Tongue (tissue), 2 donors: ENCODE measurements around the gene TMEM17. TPM values are rescaled to one million over a fixed set of nuclear protein-coding genes. Genes with fewer than 3 reads are reported as not detected.
"Not testable (repeated sequence)": the region's sequence is repeated elsewhere in the genome, so short reads cannot be mapped to it uniquely, and the experiment has no call there.

Experiments used
- DNase-seq: peaks from one replicate; pipeline ENCODE4 v3.0.0-alpha.2; 2015
- total RNA-seq: library from RNA; depleted of rRNA; stranded (reverse); fragments of >200 nt; gene quantifications from one replicate; pipeline ENCODE4 v1.2.3, GENCODE V29; 2014

The TMEM17 gene, protein sequence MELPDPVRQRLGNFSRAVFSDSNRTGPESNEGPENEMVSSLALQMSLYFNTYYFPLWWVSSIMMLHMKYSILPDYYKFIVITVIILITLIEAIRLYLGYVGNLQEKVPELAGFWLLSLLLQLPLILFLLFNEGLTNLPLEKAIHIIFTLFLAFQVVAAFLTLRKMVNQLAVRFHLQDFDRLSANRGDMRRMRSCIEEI
- 1.8 TPM for total RNA-seq

DNA sequence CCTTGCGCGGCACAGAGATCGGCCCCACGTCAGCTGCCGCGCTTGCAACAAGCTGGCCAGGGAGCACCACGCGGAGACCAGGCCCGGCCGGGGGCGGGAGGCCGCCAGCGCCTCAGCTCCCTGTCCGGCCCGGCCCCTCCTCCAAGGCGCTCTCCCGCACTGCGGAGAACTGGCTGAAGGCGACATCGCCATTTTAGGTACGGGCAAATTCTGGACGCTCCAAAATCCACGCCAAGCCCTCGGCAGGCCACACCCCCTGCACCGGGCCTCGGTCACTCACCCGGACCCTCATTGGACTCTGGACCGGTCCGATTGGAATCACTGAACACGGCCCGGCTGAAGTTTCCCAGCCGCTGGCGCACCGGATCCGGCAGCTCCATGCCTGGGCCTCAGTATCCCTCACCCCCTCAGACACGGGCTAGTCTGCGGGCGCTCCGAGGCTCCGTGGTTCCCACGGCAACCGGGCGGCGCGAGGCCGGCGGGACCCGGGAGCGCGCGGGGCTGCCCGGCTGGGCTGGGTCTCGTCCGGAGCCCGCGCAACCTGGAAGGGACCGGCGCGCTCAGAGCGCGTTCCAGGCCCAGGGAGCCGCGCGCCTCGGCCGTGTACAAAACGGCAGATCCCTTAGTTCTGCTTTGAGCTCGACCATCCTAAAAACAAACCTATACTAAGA, at the start of gene TMEM17:
TMEM17 (minus strand) TSS at position 446 of the 671 bp plus-strand sequence; CDS start at position 380, 66 bp downstream.
- peak; percentile 97 for DNase-seq

DNA sequence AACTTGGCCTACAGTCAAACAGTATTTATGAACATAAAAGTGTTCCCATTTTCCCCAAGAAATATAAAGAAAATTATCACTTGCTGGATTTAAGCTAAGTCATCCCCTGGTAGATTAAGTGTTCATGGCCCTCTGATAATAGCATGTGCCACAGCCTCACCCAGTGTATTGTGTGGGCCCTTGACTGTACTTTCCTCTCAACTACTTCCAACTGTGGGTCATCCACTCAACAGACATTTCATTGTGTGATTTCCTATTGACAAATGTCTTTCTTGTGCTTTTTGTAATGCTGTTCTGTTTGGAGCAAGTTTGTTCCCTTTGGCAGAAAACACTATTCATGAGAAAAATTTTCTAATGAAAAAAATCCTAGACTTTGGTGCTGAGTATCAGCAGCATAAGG, 48.4 kb upstream of the TMEM17 start:
- DNase-seq, result no peak

DNA sequence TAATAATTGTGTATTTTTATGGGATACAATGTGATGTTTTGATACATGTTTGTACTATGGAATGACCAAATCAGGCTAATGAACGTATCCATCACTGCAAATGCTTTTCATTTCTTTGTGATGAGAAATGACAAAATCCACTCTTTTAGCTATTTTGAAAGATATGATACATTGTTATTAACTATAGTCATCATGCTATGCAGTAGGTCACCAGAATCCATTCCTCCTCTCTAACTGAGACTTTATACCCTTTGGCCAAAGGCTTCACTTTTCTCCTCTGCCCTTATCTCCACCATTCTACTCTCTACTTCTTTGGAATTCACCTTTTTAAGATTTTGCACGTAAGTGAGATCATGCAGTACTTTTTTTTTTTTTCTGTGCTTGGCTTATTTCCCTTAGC, 44.5 kb upstream of the TMEM17 start:
- no peak for DNase-seq

DNA sequence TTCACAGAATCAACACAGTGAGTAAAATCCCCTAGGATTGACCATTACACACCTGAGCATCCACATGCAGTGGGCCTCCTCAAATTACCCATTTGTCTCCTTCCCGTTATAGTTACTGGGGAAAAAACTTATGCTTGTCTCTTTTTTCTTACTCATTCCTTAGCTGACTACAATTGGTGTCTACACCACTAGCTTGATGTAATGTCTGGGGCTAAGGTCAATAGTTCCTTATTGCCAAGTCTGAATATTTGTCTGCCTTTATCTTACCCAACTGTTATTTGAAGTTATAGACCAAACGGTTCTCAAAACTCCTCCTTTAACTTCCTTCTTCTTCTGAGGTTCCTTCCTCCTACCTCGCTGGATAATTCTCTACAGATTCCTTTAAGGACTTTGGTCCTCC, 41.9 kb upstream of the TMEM17 start:
- no peak for DNase-seq

DNA sequence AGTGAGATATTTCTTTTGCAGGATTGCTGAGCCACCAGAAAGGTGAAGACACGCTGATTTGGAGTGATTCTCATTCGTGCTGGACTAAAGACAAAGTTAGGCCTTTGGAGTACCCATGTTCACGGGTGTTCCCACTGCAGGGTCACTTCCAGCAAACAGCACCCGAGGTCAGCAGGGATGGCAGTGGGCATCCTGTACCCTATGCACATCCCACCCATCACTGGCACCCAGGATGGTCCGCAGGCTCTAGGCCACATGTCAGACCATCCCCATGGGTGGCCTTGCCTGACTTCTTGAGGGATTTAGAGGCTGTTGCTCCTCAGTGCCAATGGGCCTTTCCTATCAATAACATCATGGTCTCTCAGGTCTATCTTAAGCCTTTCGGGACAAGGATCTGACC, 39.3 kb upstream of the TMEM17 start:
- DNase-seq, result no peak

DNA sequence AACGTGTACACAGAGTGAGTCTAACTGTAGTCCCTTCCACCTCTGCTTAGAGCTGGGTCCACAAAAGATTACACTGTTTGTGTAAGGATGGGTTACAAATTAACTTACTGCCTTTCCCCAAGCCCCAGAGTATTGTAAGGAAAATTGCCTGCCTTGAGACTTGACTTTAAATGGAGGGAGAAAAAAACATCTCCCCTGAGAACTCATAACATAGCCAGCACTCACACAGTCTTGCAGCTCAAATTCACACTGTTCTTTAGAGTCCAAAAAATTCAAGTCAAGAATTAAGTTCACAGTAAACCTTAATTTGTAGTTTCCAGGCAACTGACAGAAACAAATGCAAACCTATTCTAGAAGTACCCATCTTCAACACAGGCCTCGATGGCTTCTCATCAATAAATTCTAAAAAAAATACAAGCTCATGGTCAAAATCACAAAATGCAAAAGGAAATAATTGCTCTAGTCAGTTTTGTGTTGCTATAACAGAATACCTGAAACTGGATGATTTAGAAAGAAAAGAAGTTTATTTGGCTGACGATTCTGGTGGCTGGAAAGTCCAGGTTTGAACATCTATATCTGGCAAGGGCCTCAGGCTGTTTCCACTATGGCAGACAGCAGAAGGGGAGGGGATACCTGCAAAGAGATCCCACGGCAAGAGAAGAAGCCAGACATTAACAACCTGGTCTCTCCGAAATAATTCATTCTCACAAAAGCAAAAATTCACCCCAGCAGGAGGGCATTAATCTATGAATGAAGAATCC, 34.6 kb upstream of the TMEM17 start:
- peak; percentile 46 for DNase-seq

DNA sequence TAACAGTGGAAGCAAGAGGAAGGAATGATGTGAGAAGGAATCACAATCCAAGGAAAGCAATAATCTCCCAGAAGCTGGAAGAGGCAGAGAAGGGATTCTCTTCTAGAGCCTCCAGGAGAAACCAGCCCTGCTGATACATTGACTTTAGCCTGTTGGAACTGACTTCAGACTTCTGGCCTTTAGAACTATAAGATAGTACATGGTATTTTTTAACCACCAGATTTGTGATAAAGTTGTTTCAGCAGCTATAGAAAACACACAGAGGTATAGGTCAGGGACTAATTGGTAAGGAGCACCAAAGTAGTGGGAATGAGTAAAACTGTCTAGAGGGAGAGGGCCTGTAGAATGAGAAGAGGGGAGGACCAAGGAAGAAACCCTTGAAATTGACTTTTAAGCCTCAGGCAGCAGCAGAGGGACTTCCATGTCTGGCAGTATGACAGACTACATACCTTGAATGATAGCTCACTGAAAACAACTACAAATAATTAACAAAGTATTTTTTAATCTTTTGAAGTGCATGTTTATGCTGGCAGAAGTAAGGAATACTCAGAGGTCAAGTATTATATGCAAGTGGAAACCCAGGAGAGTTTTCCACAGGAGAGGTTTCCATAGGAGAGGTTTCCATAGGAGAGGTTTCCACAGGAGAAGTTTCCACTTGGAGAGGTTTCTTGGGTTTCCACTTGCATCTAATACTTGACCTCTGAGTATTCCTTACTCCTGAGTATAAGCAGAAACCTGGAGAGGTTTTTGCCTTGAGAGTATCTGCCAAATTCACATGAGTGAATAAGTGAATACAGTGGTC, 33.8 kb upstream of the TMEM17 start:
- peak; percentile 9 for DNase-seq

DNA sequence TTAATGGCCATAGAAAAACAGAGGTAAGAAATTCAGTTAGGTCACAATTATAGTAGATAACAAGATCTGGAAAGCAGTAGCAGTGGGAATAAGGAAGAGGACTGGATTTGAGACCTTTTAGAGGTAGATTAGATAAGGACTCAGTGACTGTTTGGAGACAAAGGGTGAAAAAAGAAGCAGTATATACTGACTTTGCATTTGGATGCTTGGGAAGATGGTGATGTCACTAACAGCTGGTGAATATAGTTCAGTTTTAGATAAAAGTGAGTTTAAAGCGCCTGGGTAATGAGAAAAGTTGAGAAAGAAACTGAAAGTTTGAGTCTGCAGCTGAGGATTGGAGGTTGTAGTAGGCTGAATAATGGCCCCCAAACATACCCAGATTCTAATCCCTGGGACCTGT, 32.8 kb upstream of the TMEM17 start:
- no peak for DNase-seq

DNA sequence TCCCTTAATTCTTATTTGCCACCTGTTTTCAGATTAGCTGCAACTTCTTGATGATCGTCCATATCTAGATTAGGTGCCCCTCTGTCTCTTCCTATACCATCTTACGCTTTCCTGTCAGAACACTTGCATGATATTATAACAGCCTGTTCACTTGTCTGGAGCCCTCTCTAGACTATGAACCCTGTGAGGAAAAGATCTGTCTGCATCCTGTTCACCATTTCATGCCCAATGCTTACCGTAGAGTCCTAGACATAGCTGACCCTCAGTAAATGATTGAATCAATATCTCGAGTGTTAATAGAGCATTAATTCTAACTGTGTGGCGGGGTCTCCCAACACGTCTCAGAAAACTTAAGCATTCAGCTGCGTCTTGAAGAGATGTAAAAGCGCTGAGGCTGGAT, 31.8 kb upstream of the TMEM17 start:
- DNase-seq, result no peak

DNA sequence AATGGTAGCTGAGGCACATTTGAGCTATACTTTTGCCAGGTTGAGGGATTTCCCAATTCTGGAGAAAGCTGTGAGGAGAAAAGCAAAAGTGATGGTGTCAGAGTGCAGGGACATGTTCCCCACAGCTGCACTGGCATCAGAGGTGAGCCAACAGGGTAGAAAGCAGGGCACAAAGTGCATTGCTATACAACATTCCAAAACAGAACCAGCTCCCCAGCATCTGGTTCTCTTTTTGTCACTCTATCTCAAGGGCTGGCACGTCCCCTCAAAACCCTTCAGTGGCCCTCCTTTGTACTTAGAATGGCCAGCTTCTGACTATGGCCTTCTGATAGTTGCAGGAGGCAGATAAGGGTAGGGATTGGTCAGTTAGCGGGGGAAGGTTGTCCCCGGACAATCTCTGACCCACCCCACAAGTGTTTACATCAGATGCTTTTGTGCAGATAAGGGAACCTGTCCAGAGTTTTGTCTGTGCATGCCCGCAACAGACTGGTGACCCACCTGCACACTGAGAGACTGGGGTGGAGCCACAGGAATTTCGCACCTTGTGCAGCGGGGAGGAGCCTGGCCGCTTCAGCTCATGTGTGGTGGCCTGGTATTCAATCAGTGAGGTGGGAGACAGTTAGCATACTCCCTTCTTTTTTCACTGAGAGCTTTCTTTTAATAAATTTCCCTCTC, 31.0 kb upstream of the TMEM17 start:
- no peak for DNase-seq

DNA sequence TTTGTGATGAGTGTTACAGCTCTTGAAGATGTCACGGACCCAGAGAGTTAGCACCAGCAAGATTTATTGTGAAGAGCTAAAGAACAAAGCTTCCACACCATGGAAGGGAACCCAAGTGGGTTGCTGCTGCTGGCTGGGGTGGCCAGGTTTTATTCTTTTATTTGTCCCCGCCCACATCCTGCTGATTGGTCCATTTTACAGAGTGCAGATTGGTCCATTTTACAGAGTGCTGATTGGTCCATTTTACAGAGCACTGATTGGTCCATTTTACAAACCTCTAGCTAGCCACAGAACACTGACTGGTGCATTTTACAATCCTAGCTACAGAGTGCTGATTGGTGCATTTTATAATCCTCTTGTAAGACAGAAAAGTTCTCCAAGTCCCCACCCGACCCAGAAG, 29.5 kb upstream of the TMEM17 start:
- DNase-seq, result not testable (repeated sequence)

DNA sequence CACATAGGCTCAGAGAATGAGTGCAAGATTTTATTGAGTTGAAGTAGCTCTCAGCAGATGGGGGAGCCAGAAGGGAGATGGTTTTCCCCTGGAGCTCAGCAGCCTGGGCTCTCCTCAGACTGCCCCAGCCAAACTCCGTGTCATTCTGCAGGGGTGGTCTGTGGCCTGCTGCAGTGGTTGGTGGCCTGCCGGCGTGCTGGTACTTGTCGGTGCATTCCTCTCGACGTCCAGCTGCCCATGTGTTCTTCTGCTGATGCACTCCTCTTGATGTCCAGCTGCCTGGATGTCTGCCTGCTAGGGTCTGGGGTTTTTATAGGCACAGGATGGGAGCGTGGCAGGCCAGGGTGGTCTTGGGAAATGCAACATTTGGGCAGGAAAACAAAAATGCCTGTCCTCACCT, 25.6 kb upstream of the TMEM17 start:
- no peak for DNase-seq

DNA sequence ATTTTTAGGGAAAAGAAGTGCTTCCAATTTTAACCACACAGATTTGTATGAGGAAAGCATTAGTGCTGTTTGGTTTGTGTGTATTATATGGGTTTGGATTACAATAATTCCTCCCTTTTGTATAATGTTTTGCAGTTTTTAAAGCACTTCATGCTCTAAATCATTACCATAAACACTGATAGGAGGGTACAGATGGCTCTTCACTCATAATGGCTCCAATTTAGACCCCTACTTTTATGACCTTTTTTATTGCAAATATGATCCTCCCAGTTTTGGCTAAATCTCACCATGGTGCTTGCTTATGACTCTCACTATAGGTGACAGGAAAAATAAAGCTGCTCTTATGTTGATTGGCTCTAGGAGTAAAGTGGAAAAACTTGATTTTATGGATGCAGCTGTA, 23.8 kb upstream of the TMEM17 start:
- DNase-seq, result no peak

DNA sequence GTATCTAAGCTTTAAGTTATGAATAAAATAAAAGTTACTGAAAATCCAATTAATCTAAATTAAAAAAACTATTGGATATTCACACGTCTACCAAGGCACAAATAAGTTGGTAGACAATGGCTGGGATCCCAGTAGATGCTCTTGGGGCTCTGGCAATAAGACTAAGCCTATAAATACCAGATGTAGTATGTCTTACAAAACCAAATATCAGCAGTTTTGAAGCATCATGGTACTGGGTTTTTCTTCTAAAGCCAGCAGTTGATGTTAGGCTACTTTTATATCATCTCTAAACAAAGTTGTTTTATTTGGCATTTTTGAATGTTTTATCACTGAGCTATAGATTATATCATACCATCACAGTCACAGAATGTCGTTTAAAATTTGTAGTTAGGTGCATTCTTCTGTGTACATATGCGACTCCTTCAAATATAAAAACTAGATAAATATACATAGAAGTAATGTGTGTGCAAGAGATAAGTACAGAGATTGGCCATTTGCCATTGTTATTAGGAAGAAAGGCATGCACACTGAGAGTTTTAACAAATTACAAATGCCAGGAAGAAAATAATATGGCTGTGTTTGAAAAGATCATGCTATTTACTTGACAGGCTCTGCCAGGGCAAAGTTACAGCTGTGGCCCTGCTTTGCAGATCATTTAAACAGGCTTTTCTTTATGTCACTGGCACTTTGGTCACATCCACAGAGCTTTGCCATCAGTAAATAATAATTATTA, 21.6 kb upstream of the TMEM17 start:
- DNase-seq, result peak; percentile 22

DNA sequence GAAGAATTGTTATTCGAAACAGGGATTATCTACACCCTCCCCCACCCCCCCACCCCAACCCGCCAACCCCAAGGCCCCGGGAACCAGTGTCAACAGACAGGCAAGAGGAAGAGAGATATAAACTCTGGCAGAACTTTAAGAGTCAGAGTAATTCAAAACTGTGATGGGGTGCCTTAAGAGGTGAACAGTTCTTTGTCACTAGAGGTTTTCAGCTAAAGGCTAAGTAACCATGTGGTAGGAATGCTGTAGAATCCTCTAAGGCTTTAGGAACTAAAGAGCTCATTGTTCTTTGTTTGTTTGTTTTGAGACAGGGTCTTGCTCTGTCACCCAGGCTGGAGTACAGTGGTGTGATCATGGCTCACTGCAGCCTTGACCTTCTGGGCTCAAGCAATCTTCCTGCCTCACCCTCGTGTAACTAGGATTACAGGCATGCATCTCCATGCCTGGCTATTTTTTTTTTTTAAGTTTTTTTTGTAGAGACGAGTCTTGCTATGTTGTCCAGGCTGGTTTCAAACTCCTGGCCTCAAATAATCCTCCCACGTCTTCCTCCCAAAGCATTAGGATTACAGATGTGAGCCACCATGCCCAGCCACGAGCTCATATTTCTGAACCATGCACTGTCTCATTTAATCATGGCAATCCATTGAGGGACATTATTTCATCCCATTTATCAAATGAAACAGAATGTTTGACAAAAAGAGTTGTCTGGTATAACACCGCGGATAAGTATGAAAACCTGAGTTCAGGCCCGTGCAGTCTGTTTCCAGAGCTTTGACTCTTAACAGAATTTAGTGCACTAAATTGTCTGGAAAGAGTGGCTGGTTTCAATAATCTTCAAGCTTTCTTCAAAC, 20.8 kb upstream of the TMEM17 start:
- no peak for DNase-seq

DNA sequence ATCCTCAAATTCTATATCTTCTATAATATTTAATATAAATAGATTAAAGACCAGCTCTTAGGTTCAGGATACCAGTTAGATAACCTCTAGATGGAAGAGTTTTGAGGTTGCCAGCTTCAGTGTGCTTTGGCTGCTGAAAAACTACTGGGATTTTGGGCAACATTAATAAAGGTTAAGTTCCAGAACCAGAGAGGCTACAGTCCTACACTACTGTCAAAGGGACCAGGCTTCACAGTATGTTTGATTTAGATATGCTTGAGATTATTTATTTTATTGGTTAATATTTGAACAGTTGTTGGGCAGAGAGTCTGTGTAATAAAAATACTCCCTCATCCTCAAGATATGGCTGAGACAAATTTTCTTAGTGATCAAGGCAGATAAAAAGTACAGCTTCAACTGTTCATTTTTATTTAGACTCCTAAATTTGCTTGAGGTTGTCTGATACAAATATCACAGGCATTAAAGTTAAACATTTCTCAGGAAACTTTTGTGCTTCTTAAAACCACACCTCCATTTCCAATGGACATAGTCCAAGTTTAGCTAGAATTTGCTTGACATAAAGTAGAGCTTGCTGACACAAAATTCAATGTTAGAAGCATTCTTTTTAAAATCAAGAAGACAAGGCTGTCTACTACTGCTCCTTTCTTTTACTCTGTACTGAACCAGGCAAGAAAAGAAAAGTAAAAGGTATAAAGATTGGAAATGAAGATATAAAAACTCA, 19.7 kb upstream of the TMEM17 start:
- DNase-seq, result peak; percentile 35

DNA sequence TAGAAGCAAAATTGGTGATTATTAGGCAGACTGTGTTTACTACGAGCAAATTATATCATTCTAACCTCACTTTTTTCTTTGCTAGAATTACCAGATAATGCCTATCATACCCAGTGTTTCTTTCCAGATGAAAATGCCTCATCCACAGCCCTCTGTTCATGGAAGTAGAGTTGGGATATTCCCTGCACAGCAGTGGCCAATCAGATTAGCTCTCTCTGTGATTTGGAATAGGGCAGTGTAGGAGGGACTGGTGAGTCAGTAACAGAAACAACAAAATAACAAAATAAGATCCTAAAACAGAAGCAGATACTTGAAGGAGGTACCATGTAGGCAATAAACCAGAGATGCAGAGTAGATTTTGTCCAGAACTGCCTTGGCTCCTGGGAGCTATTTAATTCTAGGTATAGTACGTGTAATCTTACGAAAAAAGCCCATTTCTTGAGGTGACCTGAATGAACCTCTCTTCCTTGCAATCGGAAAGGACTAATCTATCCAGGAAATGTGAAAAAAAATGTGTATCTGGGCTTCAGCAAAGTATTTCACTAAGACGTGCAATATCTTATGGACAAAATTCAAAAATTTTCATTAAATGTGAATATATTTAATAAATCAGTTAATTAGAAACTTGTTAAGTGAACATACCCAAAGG, 18.4 kb upstream of the TMEM17 start:
- no peak for DNase-seq

DNA sequence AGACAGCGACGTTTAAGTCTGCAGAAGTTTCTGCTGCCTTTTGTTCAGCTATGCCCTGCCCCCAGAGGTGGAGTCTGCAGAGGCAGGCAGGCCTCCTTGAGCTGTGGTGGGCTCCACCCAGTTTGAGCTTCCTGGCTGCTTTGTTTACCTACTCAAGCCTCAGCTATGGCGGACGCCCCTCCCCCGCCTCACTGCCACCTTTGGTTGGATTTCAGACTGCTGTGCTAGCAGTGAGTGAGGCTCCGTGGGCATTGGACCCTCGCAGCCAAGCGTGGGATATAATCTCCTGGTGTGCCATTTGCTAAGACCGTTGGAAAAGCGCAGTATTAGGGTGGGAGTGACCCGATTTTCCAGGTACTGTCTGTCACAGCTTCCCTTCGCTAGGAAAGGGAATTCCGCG, 15.1 kb upstream of the TMEM17 start:
- not testable (repeated sequence) for DNase-seq

DNA sequence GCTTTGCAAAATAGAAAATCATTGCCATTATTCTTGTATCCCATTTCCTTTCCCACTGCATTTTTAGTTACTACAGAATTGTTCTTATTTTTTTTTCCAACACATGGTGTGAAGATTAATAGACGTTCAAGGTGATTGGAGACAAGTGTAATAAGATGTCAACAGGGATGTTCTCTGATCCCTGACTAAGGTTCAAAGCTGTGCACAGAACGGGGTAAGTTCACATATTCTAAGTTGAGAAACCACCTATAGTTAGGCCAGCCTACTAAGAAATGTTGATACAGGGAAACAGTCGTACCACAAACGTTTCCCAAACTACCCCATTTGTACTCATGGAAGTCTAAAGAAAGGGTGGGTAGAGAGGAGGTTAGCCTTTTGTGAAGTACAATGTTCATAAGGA, 6.4 kb upstream of the TMEM17 start:
- DNase-seq, result no peak
